SKM-1 (cell line): Measurements from ENCODE around the gene ABCG1.

Experiments
- DNase-seq: peaks from one replicate; lab custom pipeline; 2025; ENCODE audit not compliant: unreplicated experiment; lab: John Stamatoyannopoulos, UW

The ABCG1 gene

GRCh38 chr21:42303443-42303842 is 84.5 kb downstream of the ABCG1 start:
- DNase-seq: no peak

DNA sequence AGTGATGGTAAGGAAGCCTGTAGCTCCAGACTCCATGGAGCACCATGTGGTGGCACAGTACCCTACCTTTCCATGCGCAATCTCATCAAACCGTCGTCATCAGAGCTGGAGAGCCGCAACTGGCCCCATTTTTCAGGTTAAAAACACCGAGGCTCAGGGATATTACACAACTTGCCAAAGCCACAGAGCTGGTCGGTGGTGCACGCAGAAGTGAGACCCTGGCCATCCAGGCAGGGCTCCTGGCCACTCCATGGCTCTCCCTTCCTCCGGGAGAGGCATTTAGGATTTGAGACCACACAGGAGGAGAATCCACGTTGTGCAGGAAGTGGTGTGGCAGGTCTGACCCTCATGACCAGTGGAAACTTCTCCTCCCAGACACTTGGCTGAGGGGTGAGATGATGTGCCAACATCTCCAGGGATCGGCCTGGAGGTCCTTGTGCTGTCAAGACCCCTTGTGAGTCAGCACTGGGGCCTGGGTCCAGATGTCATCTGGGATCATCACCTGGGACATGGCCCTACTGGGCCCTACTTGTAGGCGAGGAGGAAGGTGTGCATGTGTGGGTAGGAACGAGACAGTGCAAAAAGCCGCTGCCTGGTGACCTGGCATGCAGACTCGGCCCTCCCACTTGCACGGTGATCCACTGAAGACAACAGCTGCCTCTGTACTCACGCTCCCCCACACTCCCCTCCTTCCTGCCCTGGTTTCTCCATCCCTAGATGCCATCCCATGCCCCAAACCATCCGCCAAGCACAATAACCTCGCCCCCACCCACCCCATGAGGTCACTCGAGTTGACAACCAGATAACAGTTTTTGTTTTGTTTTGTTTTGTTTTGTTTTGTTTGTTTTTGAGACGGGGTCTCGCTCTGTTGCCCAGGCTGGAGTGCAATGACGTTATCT is 85.9 kb downstream of the ABCG1 start:
- no peak for DNase-seq

DNA sequence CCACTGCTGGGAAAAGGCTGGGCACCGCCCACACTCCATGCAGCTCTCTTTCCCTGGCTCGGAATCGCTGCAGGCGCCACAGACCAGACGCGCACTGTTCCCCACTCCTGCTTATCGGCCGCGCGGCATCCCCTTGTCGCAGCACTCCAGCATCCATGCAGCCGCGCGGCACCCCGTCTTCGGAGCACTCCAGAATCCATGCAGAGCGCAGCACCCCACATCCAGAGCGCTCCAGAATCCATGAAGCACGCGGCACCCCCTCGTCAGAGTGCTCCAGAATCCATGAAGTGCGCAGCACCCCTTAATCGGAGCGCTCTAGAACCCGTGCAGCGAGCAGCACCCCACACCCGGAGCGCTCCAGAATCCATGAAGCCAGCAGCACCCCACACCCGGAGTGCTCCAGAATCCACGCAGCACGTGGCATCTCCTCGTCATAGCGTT is 86.8 kb downstream of the ABCG1 start:
- DNase-seq: no peak

- DNase-seq: no peak
Observed at GRCh38 chr21:42306366-42307035, 87.6 kb downstream of the ABCG1 start.

- DNase-seq: no peak
Observed at GRCh38 chr21:42307106-42307505, 88.2 kb downstream of the ABCG1 start.

GRCh38 chr21:42308161-42308913 is 89.4 kb downstream of the ABCG1 start:
- no peak for DNase-seq

- DNase-seq: no peak
Observed at GRCh38 chr21:42308914-42309752, 90.2 kb downstream of the ABCG1 start.

DNA sequence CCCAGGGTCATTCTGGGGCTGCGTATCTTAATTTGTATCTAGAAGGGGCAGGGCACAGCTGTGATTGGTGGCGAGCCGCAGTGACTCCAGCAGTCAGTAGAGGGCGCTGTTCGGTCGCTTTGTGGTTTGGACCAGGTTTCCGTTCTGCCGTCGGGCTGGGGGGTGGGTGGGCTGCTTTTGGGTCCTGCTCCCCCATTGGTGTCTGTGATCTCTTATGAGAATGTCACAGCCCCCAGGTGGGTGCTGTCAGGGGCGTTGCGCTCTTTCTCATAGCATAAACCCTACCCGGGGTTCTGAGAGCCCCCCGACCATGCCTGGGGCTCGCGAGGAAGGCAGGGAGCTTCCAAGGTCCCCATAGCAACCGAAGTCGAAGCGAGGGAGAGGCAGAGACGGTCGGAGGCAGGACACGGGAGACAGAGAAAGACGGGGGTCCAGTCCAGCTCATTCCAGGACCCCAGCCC is 90.8 kb downstream of the ABCG1 start:
- peak; percentile 8 for DNase-seq

GRCh38 chr21:42310411-42311001 is 91.6 kb downstream of the ABCG1 start:
- DNase-seq: no peak

DNA sequence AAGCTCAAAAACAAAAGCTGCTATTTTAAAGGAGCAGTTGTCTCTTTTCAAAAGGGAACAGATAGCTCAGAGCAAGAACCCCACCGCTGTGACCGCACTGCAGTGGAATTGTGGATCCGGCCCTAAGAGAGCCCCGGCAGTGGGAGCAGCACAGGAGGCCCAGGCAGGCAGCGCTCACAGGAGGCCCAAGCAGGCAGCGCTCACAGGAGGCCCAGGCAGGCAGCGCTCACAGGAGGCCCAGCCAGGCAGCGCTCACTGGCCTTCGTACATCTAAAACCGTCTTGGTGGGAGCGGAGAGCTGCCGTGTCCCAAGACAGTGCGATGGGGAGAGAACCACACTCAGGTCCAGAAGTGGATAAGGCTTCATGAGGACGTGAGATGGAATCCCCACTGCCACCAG is 92.2 kb downstream of the ABCG1 start:
- no peak for DNase-seq

- no peak for DNase-seq
Observed at GRCh38 chr21:42311816-42312625, 93.1 kb downstream of the ABCG1 start.

DNA sequence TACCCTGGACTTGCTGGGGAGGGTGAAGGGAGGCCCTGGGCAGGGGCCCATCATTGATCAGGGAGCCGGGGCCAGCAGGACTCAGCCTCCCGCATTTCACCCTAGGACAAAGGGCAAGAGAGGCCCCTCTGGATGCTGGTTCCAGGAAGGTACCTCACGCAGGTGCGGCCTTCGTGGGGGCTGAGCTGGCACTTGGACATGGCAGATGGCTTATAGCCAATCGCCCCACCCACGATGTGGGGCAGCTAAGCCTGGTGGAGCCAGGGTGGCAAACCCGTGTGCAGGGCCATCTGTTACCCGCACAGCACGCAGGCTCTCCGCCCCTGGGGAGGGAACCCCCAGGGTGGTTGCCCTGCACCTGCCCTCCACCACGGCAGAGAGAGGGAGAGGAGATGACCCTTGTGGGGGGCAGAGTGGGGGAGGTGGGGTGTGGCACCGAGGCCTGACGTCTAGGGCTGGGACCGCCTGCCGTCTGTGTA is 93.7 kb downstream of the ABCG1 start:
- DNase-seq: no peak

GRCh38 chr21:42313501-42313969 is 94.6 kb downstream of the ABCG1 start:
- DNase-seq: no peak

GRCh38 chr21:42314616-42315295 is 95.8 kb downstream of the ABCG1 start:
- DNase-seq: no peak

DNA sequence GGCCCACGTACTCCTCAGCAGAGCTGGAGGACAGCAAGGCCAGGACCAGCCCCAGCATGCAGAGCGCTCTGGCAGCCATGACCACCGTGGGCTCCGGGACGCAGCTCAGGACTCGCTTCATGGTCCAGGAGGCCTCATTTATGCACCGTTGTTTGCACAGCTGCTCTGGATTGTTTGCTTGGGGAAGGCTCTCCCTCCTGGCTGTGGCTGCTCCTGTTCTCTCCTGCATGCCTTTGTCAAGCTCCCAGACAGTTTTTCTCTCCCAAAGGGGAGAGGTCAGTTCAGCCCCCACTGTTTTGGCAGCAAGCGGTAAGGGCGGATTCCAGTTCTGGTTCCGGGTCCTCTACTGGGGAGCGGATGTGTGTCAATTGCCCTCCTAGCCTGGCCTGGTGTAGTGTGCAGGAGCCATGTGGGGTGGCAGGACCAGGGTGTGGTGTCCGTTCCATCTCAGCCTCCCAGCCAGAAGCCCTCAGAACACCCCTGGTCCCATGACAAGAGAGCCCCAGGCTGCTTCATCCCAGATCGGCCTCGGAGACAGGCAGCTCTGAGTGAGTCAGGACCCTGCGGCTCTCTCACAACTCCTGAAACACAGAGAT is 96.5 kb downstream of the ABCG1 start, which contains the start of gene TFF3:
TFF3 (minus strand) TSS at position 114 of the 596 bp plus-strand sequence; CDS start at position 79, 35 bp downstream.
- DNase-seq: no peak

- DNase-seq: no peak
Observed at GRCh38 chr21:42316891-42317290, 98.0 kb downstream of the ABCG1 start.

GRCh38 chr21:42317341-42317741 is 98.4 kb downstream of the ABCG1 start:
- DNase-seq: no peak
